ENCODE measurements around the gene TFB2M.

TFB2M gene

GRCh38 chr1:246517391-246517790 lies 48.7 kb downstream of the TFB2M start:
- no peak for TF ChIP-seq CTCF (IDR thresholded peaks at IDR 0.05; ENCODE audit: extremely low read depth, missing control alignments)
- DNase-seq (ENCODE audit: low spot score): no peak

GRCh38 chr1:246516126-246516525 lies 49.9 kb downstream of the TFB2M start:
- no peak for TF ChIP-seq CTCF (IDR thresholded peaks at IDR 0.05; ENCODE audit: extremely low read depth, missing control alignments)
- no peak for DNase-seq (ENCODE audit: low spot score)

DNA sequence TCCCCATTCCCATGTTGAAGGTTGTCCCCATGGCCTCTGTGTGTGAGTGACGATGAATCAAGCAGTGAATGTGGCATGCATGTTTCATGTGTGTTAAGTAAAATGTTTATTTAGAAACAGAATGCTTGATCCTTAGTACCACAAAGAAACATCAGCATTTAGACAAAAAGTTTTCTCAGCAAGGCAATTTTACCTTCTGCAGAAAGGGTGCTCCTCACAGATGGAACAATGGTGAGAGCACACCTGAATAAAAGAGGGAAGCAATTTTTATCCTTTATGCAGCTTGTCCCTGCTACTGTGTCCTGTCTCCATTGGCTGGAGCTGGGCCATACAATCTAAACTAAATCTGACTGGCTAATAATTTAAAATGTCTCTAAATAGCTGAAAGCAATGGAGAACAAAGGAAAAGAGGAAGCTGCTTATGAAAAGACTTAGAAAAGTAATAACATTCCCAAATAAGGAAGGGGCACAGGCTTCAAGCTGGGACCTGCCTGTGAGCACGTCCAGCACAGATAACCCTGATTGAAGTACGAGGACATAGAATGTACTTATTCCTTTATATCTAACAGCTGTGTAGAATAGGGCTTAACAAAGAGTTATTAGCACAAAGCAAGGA lies 50.6 kb downstream of the TFB2M start:
- TF ChIP-seq CTCF (IDR thresholded peaks at IDR 0.05; ENCODE audit: extremely low read depth, missing control alignments): no peak
- no peak for DNase-seq (ENCODE audit: low spot score)

DNA sequence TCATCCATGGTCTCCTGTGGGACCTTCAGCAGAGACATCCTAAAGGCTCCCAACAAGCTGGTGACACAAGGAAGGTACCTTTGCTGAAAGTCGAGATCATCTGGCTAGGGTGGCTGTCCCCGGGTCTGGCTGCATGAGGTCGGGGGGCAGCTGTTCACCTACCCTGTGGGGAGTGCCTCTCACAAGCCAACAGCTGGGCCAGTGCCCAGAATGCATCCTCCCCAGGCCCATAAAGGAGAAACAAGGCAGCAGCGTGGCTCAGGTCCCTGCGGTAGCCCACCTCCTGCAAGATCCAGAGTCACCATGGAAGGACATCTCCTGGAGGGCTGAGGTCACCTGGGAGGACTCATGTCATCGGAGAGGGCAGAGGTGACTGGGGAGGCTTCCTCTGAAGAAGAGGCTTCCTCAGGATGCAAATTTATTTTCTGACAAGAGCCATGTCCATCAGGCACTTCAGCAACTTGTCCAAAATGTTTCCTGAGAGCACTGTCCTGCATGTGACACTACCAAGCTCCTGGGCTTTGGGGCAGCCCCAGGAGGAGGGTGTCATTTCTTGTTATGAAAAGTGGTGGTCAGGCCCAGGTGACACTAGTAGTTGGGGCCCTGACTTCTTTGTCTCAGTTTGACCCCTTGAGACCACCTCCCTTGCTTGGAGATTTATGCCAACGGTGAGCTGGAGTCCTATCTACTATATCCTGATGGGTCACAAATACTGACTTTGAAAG lies 52.3 kb downstream of the TFB2M start:
- DNase-seq (ENCODE audit: low spot score): no peak
- no peak for TF ChIP-seq CTCF (IDR thresholded peaks at IDR 0.05; ENCODE audit: extremely low read depth, missing control alignments)

GRCh38 chr1:246513041-246513440 lies 53.0 kb downstream of the TFB2M start:
- TF ChIP-seq CTCF (IDR thresholded peaks at IDR 0.05; ENCODE audit: extremely low read depth, missing control alignments): no peak
- DNase-seq (ENCODE audit: low spot score): no peak

GRCh38 chr1:246512635-246513034 lies 53.4 kb downstream of the TFB2M start:
- DNase-seq (ENCODE audit: low spot score): no peak

More at GRCh38 chr1:246512635-246513034, 53.4 kb downstream of the TFB2M start:
- no peak for TF ChIP-seq CTCF (IDR thresholded peaks at IDR 0.05; ENCODE audit: extremely low read depth, missing control alignments)
